ENCODE measurements around the gene BRD3. TPM values are rescaled to one million over a fixed set of nuclear protein-coding genes. Genes with fewer than 3 reads are reported as not detected.

BRD3 gene
- polyA plus RNA-seq (2.5 to 6.3 TPM (median 3.3 TPM) in 3 replicates), polyA minus RNA-seq (2.9 to 5.3 TPM (median 4.9 TPM) in 3 replicates)
- polyA plus RNA-seq (2011; ENCODE audit: low read depth) = 22.4 TPM
- 3.4 and 3.9 TPM in 2 replicates for polyA plus RNA-seq (2011; cell fraction: cytosol; rRNA removed)
- 8.0 and 9.2 TPM in 2 replicates for polyA plus RNA-seq (2011; cell fraction: nucleus; rRNA removed)
- 7.1 and 8.4 TPM in 2 replicates for polyA plus RNA-seq (2012; ENCODE audit: low replicate concordance)
- 12.3 TPM for polyA minus RNA-seq (2011; cell fraction: cytosol; rRNA and poly(A)+ RNA removed)
- polyA minus RNA-seq (2011; cell fraction: nucleus; rRNA and poly(A)+ RNA removed) = 5.6 and 6.5 TPM in 2 replicates

DNA sequence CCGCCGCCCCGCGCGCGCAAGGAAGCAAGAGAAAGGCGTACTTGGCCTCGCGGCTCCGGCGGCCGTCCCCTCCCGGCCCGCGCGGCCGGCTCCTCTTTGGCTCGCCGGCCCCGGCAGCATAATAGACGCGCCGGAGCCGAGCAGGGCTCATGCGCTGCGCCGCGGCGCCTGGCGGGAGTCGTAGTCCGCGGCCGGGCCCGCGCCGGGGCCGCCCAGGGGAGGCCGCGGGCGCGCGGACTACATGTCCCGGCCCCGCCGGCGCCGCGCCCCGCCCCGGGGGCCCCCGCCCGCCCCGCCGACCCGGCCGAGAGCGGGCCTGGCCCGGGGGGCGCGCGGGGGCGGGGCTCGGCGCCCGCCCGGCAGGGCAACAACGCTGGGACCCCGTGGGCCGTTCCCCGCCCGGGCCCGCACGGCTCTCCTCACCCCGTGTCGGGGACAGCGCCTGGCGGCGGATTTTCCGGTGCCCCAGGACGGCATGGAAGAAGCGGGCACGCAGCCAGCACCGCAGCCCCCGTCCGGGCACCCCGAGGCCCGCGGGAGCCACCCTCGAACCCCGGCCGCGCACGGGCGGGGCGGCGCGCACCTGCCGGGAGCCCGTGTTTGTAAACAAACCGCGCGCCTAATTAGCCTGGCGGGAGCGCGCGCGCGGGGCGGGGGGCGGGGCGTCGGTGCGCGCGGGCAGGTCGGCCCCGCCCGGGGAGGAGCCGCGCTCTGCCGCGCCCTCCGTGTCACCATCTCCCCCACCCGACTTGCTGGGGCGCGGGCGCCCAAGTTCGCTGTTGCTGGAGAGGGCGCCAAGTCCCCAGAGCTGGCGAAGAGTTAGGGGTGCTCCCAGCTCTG is at the start of gene BRD3:
BRD3 (minus strand) TSS at position 123 of the 840 bp plus-strand sequence. CDS start 14,549 bp downstream, outside the sequence.
- Histone ChIP-seq H3K36me3 (ENCODE audit: control insufficient read depth in 2 of 2, extremely low read depth in 1 of 2, insufficient read depth in 2 of 2, low read length in 2 of 2) (no peaks in the 10 kb centered on the region), H2AFZ (ENCODE audit: control insufficient read depth, low read length) (peak within 1 kb of the TSS; percentile 90), H3K4me3 (ENCODE audit: control insufficient read depth in 2 of 3, extremely low read depth in 1 of 3, insufficient read depth in 2 of 3, low read depth in 1 of 3, low read length in 3 of 3) (peak within 1 kb of the TSS; percentile 70 to 92 (median 83)), H3K79me2 (ENCODE audit: control insufficient read depth, insufficient read depth, low read length) (peaks cover 34% of the 10 kb centered on the region), H3K9ac (ENCODE audit: control insufficient read depth, extremely low read depth, insufficient read depth, low read length) (peak within 1 kb of the TSS; percentile 90), H3K27me3 (ENCODE audit: control insufficient read depth, extremely low read depth, insufficient read depth, low read length) (peaks cover 22% of the 10 kb centered on the region), H3K4me1 (ENCODE audit: control insufficient read depth, extremely low read depth, insufficient read depth, low read length) (peaks cover 17% of the 10 kb centered on the region), H3K4me2 (ENCODE audit: control insufficient read depth, extremely low read depth, insufficient read depth, low read depth, low read length) (peak within 1 kb of the TSS; percentile 98), H3K9me1 (ENCODE audit: control insufficient read depth, extremely low read depth, insufficient read depth, low read length) (no peaks in the 10 kb centered on the region), H3K27ac (ENCODE audit: control insufficient read depth, insufficient read depth, low read length) (peak within 1 kb of the TSS; percentile 73), H4K20me1 (ENCODE audit: control insufficient read depth, extremely low read depth, insufficient read depth, low read length) (no peaks in the 10 kb centered on the region), H3K9me3 (ENCODE audit: control insufficient read depth, low read depth, low read length) (no peaks in the 10 kb centered on the region)
- FAIRE-seq = no peak
- TF ChIP-seq, protein P1, sequence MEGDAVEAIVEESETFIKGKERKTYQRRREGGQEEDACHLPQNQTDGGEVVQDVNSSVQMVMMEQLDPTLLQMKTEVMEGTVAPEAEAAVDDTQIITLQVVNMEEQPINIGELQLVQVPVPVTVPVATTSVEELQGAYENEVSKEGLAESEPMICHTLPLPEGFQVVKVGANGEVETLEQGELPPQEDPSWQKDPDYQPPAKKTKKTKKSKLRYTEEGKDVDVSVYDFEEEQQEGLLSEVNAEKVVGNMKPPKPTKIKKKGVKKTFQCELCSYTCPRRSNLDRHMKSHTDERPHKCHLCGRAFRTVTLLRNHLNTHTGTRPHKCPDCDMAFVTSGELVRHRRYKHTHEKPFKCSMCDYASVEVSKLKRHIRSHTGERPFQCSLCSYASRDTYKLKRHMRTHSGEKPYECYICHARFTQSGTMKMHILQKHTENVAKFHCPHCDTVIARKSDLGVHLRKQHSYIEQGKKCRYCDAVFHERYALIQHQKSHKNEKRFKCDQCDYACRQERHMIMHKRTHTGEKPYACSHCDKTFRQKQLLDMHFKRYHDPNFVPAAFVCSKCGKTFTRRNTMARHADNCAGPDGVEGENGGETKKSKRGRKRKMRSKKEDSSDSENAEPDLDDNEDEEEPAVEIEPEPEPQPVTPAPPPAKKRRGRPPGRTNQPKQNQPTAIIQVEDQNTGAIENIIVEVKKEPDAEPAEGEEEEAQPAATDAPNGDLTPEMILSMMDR (optimal IDR thresholded peaks at IDR 0.05 in 1 of 3, IDR thresholded peaks at IDR 0.05 in 1 of 3, conservative IDR thresholded peaks at IDR 0.05 in 1 of 3; ENCODE audit: extremely low read depth in 1 of 3, insufficient read depth in 2 of 3, low read length in 3 of 3) = peak in 1 of 3 experiments; percentile 25
- TF ChIP-seq EZH2 (IDR thresholded peaks at IDR 0.05; ENCODE audit: low read length) = no peak
- dilution Hi-C loops (cut with MboI; ENCODE audit: extremely low pct_ligation_motif_present, low sequenced_read_pairs) = no loop called here
- peak; percentile 26 for DNase-seq (ENCODE audit: low read depth, low spot score)

- Histone ChIP-seq H3K36me3 (ENCODE audit: control insufficient read depth in 2 of 2, extremely low read depth in 1 of 2, insufficient read depth in 2 of 2, low read length in 2 of 2) (no peaks in the 10 kb centered on the region), H2AFZ (ENCODE audit: control insufficient read depth, low read length) (no peak overlapping the region), H3K4me2 (ENCODE audit: control insufficient read depth, extremely low read depth, insufficient read depth, low read depth, low read length) (no peak overlapping the region), H3K9me1 (ENCODE audit: control insufficient read depth, extremely low read depth, insufficient read depth, low read length) (no peaks in the 10 kb centered on the region), H3K9ac (ENCODE audit: control insufficient read depth, extremely low read depth, insufficient read depth, low read length) (no peak overlapping the region), H4K20me1 (ENCODE audit: control insufficient read depth, extremely low read depth, insufficient read depth, low read length) (no peaks in the 10 kb centered on the region), H3K27ac (ENCODE audit: control insufficient read depth, insufficient read depth, low read length) (no peak overlapping the region), H3K4me3 (ENCODE audit: control insufficient read depth in 2 of 3, extremely low read depth in 1 of 3, insufficient read depth in 2 of 3, low read depth in 1 of 3, low read length in 3 of 3) (no peak overlapping the region), H3K79me2 (ENCODE audit: control insufficient read depth, insufficient read depth, low read length) (no peaks in the 10 kb centered on the region), H3K4me1 (ENCODE audit: control insufficient read depth, extremely low read depth, insufficient read depth, low read length) (no peaks in the 10 kb centered on the region), H3K27me3 (ENCODE audit: control insufficient read depth, extremely low read depth, insufficient read depth, low read length) (no peaks in the 10 kb centered on the region), H3K9me3 (ENCODE audit: control insufficient read depth, low read depth, low read length) (no peaks in the 10 kb centered on the region)
- DNase-seq (ENCODE audit: low read depth, low spot score) (no peak), FAIRE-seq (no peak)
- no peak for TF ChIP-seq EZH2 (IDR thresholded peaks at IDR 0.05; ENCODE audit: low read length)
- TF ChIP-seq, protein P1 (optimal IDR thresholded peaks at IDR 0.05 in 1 of 3, IDR thresholded peaks at IDR 0.05 in 1 of 3, conservative IDR thresholded peaks at IDR 0.05 in 1 of 3; ENCODE audit: extremely low read depth in 1 of 3, insufficient read depth in 2 of 3, low read length in 3 of 3) = no peak
- dilution Hi-C loops (cut with MboI; ENCODE audit: extremely low pct_ligation_motif_present, low sequenced_read_pairs) = no loop called here
These were observed 44.7 kb upstream of the BRD3 start for GRCh38 chr9:134112561-134112960.
